ENCODE measurements around the gene ASPN.

DNA sequence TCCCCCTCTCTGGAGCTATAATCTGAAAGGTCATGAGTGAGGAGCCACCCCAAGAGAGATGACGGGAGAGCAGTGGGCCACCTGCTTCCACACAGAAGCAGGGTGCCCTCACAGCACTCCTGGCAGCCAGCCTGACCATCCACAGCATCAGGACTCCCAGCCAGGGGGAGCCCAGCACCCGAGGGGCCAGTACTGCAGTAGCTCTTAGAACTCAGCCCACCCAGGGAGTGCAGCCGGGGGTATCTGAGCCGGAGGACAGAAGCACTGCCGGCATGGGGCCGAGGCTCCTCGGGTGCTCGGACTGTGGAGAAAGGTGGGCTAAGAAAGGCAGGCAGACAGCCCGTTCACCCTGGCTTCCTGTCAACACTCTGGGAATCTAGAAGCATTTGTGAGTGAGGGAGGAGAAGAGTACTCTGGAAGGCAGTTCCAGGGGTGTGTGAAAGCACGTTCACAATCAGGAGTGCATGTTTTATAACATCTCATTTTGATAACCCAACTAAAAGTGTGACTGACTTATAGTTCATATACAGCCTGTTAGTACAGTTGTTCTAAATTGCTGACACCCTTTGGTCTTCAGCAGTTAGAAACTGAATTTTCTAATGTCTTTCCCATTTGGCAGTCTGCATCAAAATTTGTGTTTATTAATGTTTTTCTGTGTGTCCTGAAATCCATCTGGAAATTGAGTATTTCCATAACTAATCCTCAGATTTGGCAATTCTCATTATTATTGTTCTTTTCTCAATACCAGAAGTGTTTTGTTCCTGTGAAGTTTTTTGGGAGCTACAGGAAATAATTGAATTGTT lies 25.9 kb upstream of the ASPN start:
- TF ChIP-seq, protein P1, sequence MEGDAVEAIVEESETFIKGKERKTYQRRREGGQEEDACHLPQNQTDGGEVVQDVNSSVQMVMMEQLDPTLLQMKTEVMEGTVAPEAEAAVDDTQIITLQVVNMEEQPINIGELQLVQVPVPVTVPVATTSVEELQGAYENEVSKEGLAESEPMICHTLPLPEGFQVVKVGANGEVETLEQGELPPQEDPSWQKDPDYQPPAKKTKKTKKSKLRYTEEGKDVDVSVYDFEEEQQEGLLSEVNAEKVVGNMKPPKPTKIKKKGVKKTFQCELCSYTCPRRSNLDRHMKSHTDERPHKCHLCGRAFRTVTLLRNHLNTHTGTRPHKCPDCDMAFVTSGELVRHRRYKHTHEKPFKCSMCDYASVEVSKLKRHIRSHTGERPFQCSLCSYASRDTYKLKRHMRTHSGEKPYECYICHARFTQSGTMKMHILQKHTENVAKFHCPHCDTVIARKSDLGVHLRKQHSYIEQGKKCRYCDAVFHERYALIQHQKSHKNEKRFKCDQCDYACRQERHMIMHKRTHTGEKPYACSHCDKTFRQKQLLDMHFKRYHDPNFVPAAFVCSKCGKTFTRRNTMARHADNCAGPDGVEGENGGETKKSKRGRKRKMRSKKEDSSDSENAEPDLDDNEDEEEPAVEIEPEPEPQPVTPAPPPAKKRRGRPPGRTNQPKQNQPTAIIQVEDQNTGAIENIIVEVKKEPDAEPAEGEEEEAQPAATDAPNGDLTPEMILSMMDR (IDR thresholded peaks at IDR 0.05; ENCODE audit: poor library complexity), result no peak
- TF ChIP-seq EZH2phosphoT487 (IDR thresholded peaks at IDR 0.05; ENCODE audit: low read depth, severe bottlenecking, unreplicated experiment), result no peak
- TF ChIP-seq EZH2 (IDR thresholded peaks at IDR 0.05; ENCODE audit: borderline replicate concordance), result no peak

Measured in hepatocyte (in vitro differentiated cells).